Tibial nerve (tissue), 4 donors: ENCODE measurements around the gene ELAVL1. TPM values are rescaled to one million over a fixed set of nuclear protein-coding genes. Genes with fewer than 3 reads are reported as not detected.

ENCODE experiments used
- DNase-seq, 2 donors: peaks; one replicate each; pipeline ENCODE4 v3.0.0-alpha.2; 2019; ENCODE audit warnings: low spot score in 2 of 2
- H3K27ac ChIP-seq, 4 donors: fragments of 200-600 bp; sonication (generic) in 3 of 4; one replicate each; pipeline ENCODE4 v1.5.1; 2017 to 2019; ENCODE audit warnings: mild to moderate bottlenecking in 1 of 4
- H3K27me3 ChIP-seq, 2 donors: fragments of 200-600 bp; sonication (generic) in 1 of 2; one replicate each; pipeline versions ENCODE4 v1.5.1 to v1.6.0; 2017 to 2019
- H3K36me3 ChIP-seq, 3 donors: fragments of 200-600 bp; sonication (generic); one replicate each; pipeline ENCODE4 v1.5.1; 2018 to 2019
- H3K4me1 ChIP-seq, 4 donors: fragments of 200-600 bp; sonication (generic) in 3 of 4; one replicate each; pipeline ENCODE4 v1.5.1; 2017 to 2019
- H3K4me3 ChIP-seq, 4 donors: fragments of 200-600 bp; sonication (generic) in 3 of 4; one replicate each; pipeline ENCODE4 v1.5.1; 2017 to 2019; ENCODE audit warnings: mild to moderate bottlenecking in 1 of 4, moderate library complexity in 1 of 4
- H3K9me3 ChIP-seq, 4 donors: fragments of 200-600 bp; sonication (generic) in 3 of 4; one replicate each; pipeline ENCODE4 v1.5.1; 2017 to 2019
- CTCF ChIP-seq, 5 experiments: fragments of 200-600 bp in 3 of 5; fragments of 450-650 bp in 2 of 5; sonication (generic) in 3 of 5; IDR thresholded peaks; one replicate each; pipeline ENCODE4 v1.5.1; 2016 to 2019; ENCODE audit warnings: antibody characterized with exemption in 5 of 5, mild to moderate bottlenecking in 3 of 5, moderate library complexity in 2 of 5
- EP300 ChIP-seq, 2 donors: sonication (generic); formaldehyde crosslinking; IDR thresholded peaks; one replicate each; pipeline ENCODE4 v1.6.1; 2017; ENCODE audit warnings: antibody characterized with exemption in 2 of 2, mild to moderate bottlenecking in 1 of 2
- POLR2A ChIP-seq, 2 donors: fragments of 450-650 bp; IDR thresholded peaks; one replicate each; pipeline ENCODE4 v1.6.1; 2017; ENCODE audit warnings: antibody characterized with exemption in 2 of 2, mild to moderate bottlenecking in 2 of 2, moderate library complexity in 2 of 2
- WGBS, 2 donors: methylation state at CpG; one replicate each; pipeline ENCODE4 v1.1.5; 2018; 5-methylcytosine and 5-hydroxymethylcytosine counted together
- total RNA-seq, 4 donors: library from RNA; depleted of rRNA; stranded (reverse); fragments of >200 nt; gene quantifications; one replicate each; pipeline ENCODE4 v1.1.0, GENCODE V29; 2016

ELAVL1 gene
- total RNA-seq, 4 donors from 2014 or later: 25.8 to 36.4 (median 27.7) TPM

GRCh38 chr19:7977021-7977722 lies 28.3 kb downstream of the ELAVL1 start:
- Histone ChIP-seq H3K27ac (no peak overlapping the region), H3K27me3 (no peaks in the 10 kb centered on the region), H3K4me3 (no peak overlapping the region), H3K4me1 (no peaks in the 10 kb centered on the region), H3K36me3 (peaks cover 0 to 97% (median 23%) of the 10 kb centered on the region in 3 donors), H3K9me3 (no peaks in the 10 kb centered on the region)
- TF ChIP-seq POLR2A (IDR thresholded peaks at IDR 0.05) (no peak), EP300 (IDR thresholded peaks at IDR 0.05) (no peak), CTCF (IDR thresholded peaks at IDR 0.05) (no peak)
- 95% methylated on average over 15 of the region's 15 CpGs for WGBS, 2 donors
- no peak for DNase-seq

GRCh38 chr19:7976461-7976860 lies 29.0 kb downstream of the ELAVL1 start:
- Histone ChIP-seq H3K4me1 (no peaks in the 10 kb centered on the region), H3K27me3 (no peaks in the 10 kb centered on the region), H3K36me3 (peaks cover 0 to 97% (median 23%) of the 10 kb centered on the region in 3 donors), H3K9me3 (no peaks in the 10 kb centered on the region), H3K27ac (no peak overlapping the region), H3K4me3 (no peak overlapping the region)
- TF ChIP-seq POLR2A (IDR thresholded peaks at IDR 0.05) (no peak), CTCF (IDR thresholded peaks at IDR 0.05) (no peak), EP300 (IDR thresholded peaks at IDR 0.05) (no peak)
- 94 to 95% methylated on average over 4 of the region's 4 CpGs for WGBS, 2 donors
- DNase-seq: no peak

- H3K4me3 ChIP-seq: no peak overlapping the region
- H3K4me1 ChIP-seq: no peaks in the 10 kb centered on the region
- H3K9me3 ChIP-seq: no peaks in the 10 kb centered on the region
- no peak overlapping the region for H3K27ac ChIP-seq
- DNase-seq: no peak
- TF ChIP-seq POLR2A (IDR thresholded peaks at IDR 0.05) (no peak), EP300 (IDR thresholded peaks at IDR 0.05) (no peak), CTCF (IDR thresholded peaks at IDR 0.05) (no peak)
- peaks cover 0 to 94% (median 14%) of the 10 kb centered on the region in 3 donors for H3K36me3 ChIP-seq
- H3K27me3 ChIP-seq: no peaks in the 10 kb centered on the region
- 76 to 92% methylated on average over 4 to 5 of the region's 7 CpGs for WGBS, 2 donors
These were observed 30.4 kb downstream of the ELAVL1 start for GRCh38 chr19:7975037-7975436.

GRCh38 chr19:7973883-7974282 lies 31.6 kb downstream of the ELAVL1 start:
- TF ChIP-seq EP300 (IDR thresholded peaks at IDR 0.05): no peak
- TF ChIP-seq CTCF (IDR thresholded peaks at IDR 0.05): no peak
- no peak for TF ChIP-seq POLR2A (IDR thresholded peaks at IDR 0.05)
- peaks cover 0 to 94% (median 11%) of the 10 kb centered on the region in 3 donors for H3K36me3 ChIP-seq
- H3K9me3 ChIP-seq: no peaks in the 10 kb centered on the region
- no peak overlapping the region for H3K27ac ChIP-seq
- no peaks in the 10 kb centered on the region for H3K27me3 ChIP-seq
- no peaks in the 10 kb centered on the region for H3K4me1 ChIP-seq
- 91 to 96% methylated on average over 10 to 12 of the region's 12 CpGs for WGBS, 2 donors
- no peak overlapping the region for H3K4me3 ChIP-seq
- no peak for DNase-seq
